Stimulated activated CD8-positive, alpha-beta memory T cell treated with anti-CD3 and anti-CD28 coated beads, Interleukin-15, amount 100 ng/mL, for 4 hours (primary cell): ENCODE results near the gene PTGIR.

Experiments used
- DNase-seq, 2 donors: peaks; one replicate each; pipeline ENCODE4 v3.0.0-alpha.2; 2020; ENCODE audit warnings: low read depth in 2 of 2

Gene PTGIR

DNA sequence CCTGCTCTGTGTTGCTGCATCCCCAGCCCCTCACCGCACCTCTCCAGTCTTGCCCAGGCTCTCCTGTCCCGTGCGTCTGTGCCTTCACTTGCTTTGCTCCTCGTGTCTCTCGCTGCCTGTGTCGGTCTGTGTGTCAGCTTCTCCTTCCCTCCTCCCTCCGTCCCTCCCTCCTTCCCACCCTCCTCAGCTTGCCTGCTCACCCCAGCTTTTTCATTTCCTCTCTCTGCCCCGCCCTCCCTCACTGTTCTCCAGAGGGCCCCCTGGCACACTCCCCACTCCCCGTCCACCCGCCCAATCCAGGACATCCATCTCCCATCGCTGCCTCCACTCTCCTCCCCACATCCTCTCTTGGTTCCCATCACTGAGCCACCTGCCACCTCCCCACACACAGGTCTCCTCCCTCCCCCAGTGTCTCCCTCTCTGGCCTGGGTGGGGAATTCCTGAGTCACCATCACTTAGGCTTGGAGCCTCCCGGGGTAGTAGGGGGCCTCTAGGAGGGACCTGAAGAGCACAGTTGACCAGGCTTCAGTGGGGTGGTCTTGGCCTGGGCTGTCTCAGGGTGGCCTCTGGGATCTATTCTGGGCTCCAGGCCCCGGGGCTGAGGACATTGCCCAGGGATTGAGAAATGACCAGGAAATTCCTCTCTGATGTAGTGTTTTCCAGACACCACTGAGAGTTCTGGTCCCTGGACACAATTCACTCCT, at the start of gene PTGIR:
PTGIR (minus strand) TSS at position 132 of the 704 bp plus-strand sequence. CDS start 864 bp downstream, outside the sequence.
- no peak for DNase-seq

DNA sequence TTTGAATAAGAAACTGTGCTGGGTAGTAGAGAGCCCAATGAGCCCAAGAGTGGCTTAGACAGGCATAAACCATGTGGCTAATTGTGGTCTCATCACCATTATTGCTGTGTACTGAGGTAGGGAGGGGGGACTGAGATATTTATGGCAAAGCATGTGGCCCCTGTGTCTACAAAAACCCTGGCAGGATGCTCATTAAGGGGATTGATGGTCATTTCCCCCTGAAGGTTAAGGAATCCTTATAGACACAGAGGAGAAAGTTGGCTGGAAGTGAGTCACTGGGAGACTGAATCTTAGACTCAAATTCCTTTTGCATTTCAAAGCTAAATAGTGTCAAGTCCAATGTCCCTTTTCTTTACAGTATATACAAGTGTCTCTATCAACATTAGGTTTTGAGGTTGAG, 45.9 kb upstream of the PTGIR start:
- no peak for DNase-seq

- DNase-seq: no peak
These were observed 43.8 kb upstream of the PTGIR start for GRCh38 chr19:46668662-46669061.

DNA sequence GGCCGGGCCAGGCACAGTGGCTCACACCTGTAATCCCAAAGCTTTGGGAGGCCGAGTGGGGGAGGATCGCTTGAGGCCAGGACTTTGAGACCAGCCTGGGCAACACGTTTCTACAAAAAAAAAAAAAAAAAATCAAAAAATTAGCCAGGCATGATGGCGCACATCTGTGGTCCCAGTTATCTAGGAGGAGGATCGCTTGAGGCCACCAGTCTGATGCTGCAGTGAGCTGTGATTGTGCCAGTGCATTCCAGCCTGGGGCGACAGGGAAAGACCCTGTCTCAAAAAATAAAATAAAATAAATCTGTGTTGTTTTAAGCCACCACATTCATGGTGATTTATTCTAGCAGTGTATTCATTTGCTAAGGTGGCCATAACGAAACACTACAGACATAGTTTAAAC, 40.2 kb upstream of the PTGIR start:
- DNase-seq: no peak

DNA sequence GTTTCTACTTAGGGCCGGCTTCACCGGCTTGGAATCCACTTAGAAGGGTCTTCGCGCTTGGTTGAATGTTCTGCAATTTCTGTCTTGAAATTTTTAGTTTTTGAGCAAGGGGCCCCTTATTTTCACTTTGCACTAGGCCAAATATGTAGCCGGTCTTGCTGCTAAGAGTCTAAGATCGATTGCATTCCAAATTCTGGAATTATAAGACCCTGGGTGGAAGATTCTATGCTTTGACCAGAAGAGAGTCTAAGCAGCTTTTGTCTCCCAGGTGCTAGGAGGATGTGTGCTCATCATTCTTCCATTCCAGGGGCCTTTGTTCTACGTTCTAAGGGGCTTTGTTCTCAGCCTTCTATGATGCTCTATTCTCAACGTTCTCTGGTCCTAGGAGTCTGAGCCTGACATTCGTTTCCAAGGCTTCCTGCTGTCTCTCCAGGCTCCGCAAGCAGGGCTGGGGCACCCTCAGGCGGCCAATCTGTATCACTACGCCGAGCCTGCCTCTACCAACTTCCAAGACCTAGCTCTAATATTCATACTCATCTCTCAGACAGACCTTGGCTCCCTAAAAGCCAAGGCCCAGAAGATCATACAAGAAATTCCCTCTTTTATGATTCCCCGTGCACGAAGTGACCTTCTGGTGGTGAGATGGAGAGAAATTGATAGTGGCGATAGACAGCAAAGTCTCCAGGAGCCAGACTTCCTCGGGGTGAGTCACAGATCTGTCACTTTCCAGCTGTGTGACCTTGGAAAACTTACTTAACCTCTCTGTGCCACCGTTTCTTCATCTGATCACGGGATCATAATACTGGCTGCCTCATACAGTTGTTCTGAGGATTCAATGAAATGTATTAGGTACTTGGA, 37.1 kb upstream of the PTGIR start:
- DNase-seq: peak; percentile 43 to 58

GRCh38 chr19:46661020-46661731, 36.3 kb upstream of the PTGIR start, which contains the start of gene DACT3:
Gene DACT3 (minus strand): TSS chr19:46661182. CDS start chr19:46661064, 118 bp downstream.
- peak; percentile 99 to 100 for DNase-seq

DNA sequence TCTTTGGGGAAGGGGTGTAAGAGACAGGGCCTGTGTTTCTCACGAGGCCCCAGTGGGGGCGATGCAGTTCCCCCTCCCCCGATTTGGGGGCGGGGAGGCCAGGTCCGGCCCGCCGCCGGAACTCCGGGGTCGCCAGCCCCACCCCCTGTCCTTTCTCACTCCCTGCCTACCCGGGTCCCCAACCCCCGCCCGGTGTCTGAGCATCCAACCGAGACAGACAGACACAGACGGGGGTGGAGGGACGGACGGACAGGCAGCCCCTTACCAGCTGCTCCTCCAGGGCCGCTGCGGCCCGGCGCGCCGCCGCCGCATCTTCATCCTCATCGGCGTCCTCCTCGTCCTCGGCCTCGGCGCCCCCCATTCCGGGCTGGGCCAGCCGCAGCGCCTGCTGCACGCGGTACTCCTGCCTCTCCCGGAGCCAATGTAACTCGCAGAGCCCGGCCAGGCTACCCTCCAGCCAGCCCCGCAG, 35.7 kb upstream of the PTGIR start:
- no peak for DNase-seq

DNA sequence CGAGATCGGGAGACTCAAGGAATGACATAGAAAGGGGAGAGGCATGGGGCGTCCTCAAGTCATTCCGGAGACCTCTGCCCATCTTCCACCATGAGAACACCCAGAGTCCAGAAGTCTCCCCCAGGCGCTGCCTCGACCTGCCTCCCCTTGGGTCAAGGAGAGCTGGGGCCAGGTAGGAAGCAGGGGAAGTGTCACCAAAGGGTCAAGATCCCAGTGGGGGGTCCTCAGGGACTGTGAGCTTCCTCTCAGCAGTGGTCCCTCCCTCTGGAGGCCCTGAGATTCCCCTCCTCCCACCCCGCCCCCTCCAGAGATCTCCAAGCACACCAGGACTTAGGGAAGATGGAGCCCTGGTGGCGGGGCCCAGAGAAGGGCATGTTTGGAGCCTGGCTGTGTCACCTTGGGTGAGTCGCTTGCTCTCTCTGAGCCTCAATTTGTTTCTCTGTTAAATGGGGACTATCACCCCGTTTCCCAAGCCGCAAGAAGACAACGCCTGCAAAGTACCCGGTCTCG, 35.2 kb upstream of the PTGIR start:
- DNase-seq: no peak

- DNase-seq: no peak
These were observed 34.5 kb upstream of the PTGIR start for GRCh38 chr19:46659151-46660007.

- no peak for DNase-seq
These were observed 31.7 kb upstream of the PTGIR start for GRCh38 chr19:46656541-46656940.

- no peak for DNase-seq
These were observed 29.8 kb upstream of the PTGIR start for GRCh38 chr19:46654621-46655152.

DNA sequence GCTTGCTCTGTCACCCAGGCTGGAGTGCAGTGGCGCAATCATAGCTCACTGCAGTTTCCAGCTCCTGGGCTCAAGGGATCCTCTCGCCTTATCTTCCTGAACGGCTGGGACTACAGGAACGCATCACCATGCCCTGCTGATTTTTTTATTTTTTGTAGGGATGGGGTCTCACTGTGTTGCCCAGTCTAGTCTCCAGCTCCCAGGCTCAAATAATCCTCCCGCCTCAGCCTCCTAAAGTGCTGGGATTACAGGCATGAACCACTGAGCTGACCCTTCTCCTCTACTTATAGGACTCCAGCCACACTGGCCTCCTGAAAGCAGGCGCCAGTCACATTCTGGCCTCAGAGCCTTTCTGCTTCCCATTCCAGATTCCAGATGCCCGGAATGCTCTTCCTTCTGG, 25.6 kb upstream of the PTGIR start:
- no peak for DNase-seq

DNA sequence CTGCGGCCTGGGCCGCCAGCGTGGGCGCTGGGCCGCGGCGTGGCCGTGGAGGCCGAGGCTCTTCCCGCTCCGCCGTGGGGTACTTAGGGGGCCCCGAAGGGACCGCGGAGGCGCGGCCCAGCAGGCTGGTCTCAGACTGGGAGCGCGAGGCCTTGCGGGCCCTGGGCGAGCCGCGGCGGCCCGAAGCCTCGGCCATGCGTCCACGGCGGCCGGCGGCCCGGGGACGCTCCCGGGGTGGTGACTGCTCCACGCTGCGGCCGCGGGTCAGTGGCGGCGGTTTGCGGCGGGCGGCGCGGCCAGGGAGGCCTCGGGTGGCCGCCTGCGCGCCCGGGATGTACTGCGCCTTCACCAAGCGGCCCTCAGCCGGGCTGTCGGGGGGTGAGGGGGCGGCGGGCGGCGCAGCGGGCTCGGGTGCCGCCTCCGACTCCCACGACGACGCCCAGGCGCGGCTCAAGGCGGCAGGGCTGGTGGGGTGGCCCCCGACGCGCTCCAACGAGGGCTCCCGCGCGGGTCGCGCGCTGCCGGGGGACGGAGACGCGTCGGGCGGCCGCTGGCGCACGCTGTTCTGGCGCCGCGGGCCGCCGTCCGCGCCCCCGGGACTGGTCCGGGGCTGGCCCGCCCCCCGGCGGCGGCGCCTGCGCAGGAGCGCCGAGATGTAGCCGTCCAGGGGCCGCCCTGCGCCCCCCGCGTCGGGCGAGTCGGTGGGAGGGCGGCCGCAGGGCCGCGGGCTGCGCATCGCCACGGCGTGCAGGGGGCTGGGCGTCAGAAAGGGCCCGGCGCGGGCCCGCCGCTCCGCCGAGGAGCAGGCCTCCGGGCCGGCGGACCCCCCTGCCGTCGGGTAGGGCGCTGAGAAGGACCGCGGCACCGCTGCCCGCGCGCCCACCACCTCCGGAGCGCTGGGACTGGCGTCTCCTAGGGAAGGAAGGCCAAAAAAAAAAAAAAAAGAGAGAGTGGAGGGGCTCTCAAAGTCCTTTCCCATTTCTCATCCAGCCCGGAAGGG, 24.4 kb upstream of the PTGIR start:
- no peak for DNase-seq

- no peak for DNase-seq
These were observed 23.4 kb upstream of the PTGIR start for GRCh38 chr19:46648060-46648960.

- DNase-seq: no peak
These were observed 21.5 kb upstream of the PTGIR start for GRCh38 chr19:46646402-46646801.

- no peak for DNase-seq
These were observed 19.8 kb upstream of the PTGIR start for GRCh38 chr19:46644720-46645119.

- DNase-seq: no peak
These were observed 15.8 kb upstream of the PTGIR start for GRCh38 chr19:46640656-46641055.
